ENCODE results near the gene ATG2A. TPM values are rescaled to one million over a fixed set of nuclear protein-coding genes. Genes with fewer than 3 reads are reported as not detected.

Gene ATG2A
- total and polyA plus RNA-seq, 9 of the 15 experiments (the other 6 are each of a cell fraction or from before 2014, with no cell fraction given), result 0.25 to 45.9 (median 5.2) TPM

DNA sequence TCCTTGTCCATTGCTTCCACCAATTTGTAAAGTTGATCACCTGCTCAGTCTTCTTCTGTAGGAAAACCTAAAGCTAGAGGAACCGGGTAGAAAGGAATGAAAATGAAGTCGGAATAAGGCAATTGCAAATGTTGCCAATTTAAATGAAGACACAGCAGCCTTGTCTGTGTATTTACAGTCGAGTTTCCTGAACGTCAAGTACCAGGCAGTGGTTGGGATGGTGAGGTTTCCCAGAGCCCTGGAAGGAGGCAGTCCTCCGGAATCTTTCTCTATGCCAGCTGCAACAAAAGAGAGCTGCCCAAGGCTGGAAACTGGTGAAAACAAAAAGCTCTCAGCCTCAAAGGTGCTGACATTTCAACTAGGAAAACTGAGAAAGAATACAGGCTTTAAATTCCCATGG, 37.2 kb upstream of the ATG2A start:
- no peaks in the 10 kb centered on the region for H4K20me1 ChIP-seq (replicated peaks; ENCODE audit: control insufficient read depth, insufficient read depth, low read length)
- no peak for DNase-seq (ENCODE audit: extremely low read depth in 1 of 4, low spot score in 3 of 4)
- no peaks in the 10 kb centered on the region for H3K9me1 ChIP-seq (ENCODE audit: control insufficient read depth, insufficient read depth, low read length)
- H3K27me3 ChIP-seq (ENCODE audit: control insufficient read depth in 2 of 2, insufficient read depth in 2 of 2, low read length in 2 of 2), result no peaks in the 10 kb centered on the region; a peak in 2 of 5 replicates
- no peak overlapping the region for H3K4me2 ChIP-seq (ENCODE audit: insufficient read depth, low read length)
- H3K9ac ChIP-seq (ENCODE audit: insufficient read depth in 1 of 2, low read depth in 2 of 2, low read length in 2 of 2), result no peak overlapping the region
- H3K4me1 ChIP-seq (replicated peaks in 1 of 2; ENCODE audit: control insufficient read depth in 2 of 2, insufficient read depth in 2 of 2, low read length in 2 of 2), result peaks cover 0 to under 1% of the 10 kb centered on the region in 2 experiments; a peak in 1 of 5 replicates
- no peak for ATAC-seq
- peak overlapping the region; percentile 69 for H2AFZ ChIP-seq (ENCODE audit: low read depth, low read length)
- POLR2A ChIA-PET, result interaction anchor here (0.5 to 0.7 kb wide), 3 partner anchors 14 to 29 kb away, joined by 3 read pairs; partner anchors contain the start of gene GPHA2
- in situ Hi-C loops (cut with MboI) (no loop called here), intact Hi-C loops (cut with micrococcal nuclease) (no loop called here)
- no peaks in the 10 kb centered on the region for H3K9me3 ChIP-seq (replicated peaks; ENCODE audit: control insufficient read depth, insufficient read depth, low read depth, low read length)
- CTCF ChIA-PET (ENCODE audit: low intra/inter-chr PET ratio), result no interaction called here
- H3K27ac ChIP-seq (ENCODE audit: extremely low read depth, low read depth, low read length), result no peak overlapping the region
- H3K79me2 ChIP-seq (ENCODE audit: control insufficient read depth, insufficient read depth, low read length), result no peaks in the 10 kb centered on the region
- no peaks in the 10 kb centered on the region for H3K36me3 ChIP-seq (ENCODE audit: control insufficient read depth, insufficient read depth, low read length)
- 6% methylated on average over 5 of the region's 5 CpGs for WGBS (ENCODE audit: insufficient coverage, low coverage, missing lambda C conversion rate)
- BruUV-seq (replicated peaks), result no TSS peak
- H3K4me3 ChIP-seq, result no peak overlapping the region
- FAIRE-seq, result no peak
- TF ChIP-seq TCFL5 (CRISPR knock-in tag; conservative IDR thresholded peaks at IDR 0.05), result no peak
- TF ChIP-seq ZC3H11A (IDR thresholded peaks at IDR 0.05; ENCODE audit: low read depth, low read length), result no peak
- TF ChIP-seq RBM17 (IDR thresholded peaks at IDR 0.05; ENCODE audit: borderline replicate concordance, low read depth, low read length), result no peak
- TF ChIP-seq ELF2 (CRISPR knock-in tag; IDR thresholded peaks at IDR 0.05), result no peak
- no peak for TF ChIP-seq POLR2B (IDR thresholded peaks at IDR 0.05; ENCODE audit: low read depth, partially characterized antibody)
- TF ChIP-seq TAF9B (IDR thresholded peaks at IDR 0.05; ENCODE audit: partially characterized antibody), result no peak
- TF ChIP-seq GATAD2A (IDR thresholded peaks at IDR 0.05), result no peak
- TF ChIP-seq, protein P1, sequence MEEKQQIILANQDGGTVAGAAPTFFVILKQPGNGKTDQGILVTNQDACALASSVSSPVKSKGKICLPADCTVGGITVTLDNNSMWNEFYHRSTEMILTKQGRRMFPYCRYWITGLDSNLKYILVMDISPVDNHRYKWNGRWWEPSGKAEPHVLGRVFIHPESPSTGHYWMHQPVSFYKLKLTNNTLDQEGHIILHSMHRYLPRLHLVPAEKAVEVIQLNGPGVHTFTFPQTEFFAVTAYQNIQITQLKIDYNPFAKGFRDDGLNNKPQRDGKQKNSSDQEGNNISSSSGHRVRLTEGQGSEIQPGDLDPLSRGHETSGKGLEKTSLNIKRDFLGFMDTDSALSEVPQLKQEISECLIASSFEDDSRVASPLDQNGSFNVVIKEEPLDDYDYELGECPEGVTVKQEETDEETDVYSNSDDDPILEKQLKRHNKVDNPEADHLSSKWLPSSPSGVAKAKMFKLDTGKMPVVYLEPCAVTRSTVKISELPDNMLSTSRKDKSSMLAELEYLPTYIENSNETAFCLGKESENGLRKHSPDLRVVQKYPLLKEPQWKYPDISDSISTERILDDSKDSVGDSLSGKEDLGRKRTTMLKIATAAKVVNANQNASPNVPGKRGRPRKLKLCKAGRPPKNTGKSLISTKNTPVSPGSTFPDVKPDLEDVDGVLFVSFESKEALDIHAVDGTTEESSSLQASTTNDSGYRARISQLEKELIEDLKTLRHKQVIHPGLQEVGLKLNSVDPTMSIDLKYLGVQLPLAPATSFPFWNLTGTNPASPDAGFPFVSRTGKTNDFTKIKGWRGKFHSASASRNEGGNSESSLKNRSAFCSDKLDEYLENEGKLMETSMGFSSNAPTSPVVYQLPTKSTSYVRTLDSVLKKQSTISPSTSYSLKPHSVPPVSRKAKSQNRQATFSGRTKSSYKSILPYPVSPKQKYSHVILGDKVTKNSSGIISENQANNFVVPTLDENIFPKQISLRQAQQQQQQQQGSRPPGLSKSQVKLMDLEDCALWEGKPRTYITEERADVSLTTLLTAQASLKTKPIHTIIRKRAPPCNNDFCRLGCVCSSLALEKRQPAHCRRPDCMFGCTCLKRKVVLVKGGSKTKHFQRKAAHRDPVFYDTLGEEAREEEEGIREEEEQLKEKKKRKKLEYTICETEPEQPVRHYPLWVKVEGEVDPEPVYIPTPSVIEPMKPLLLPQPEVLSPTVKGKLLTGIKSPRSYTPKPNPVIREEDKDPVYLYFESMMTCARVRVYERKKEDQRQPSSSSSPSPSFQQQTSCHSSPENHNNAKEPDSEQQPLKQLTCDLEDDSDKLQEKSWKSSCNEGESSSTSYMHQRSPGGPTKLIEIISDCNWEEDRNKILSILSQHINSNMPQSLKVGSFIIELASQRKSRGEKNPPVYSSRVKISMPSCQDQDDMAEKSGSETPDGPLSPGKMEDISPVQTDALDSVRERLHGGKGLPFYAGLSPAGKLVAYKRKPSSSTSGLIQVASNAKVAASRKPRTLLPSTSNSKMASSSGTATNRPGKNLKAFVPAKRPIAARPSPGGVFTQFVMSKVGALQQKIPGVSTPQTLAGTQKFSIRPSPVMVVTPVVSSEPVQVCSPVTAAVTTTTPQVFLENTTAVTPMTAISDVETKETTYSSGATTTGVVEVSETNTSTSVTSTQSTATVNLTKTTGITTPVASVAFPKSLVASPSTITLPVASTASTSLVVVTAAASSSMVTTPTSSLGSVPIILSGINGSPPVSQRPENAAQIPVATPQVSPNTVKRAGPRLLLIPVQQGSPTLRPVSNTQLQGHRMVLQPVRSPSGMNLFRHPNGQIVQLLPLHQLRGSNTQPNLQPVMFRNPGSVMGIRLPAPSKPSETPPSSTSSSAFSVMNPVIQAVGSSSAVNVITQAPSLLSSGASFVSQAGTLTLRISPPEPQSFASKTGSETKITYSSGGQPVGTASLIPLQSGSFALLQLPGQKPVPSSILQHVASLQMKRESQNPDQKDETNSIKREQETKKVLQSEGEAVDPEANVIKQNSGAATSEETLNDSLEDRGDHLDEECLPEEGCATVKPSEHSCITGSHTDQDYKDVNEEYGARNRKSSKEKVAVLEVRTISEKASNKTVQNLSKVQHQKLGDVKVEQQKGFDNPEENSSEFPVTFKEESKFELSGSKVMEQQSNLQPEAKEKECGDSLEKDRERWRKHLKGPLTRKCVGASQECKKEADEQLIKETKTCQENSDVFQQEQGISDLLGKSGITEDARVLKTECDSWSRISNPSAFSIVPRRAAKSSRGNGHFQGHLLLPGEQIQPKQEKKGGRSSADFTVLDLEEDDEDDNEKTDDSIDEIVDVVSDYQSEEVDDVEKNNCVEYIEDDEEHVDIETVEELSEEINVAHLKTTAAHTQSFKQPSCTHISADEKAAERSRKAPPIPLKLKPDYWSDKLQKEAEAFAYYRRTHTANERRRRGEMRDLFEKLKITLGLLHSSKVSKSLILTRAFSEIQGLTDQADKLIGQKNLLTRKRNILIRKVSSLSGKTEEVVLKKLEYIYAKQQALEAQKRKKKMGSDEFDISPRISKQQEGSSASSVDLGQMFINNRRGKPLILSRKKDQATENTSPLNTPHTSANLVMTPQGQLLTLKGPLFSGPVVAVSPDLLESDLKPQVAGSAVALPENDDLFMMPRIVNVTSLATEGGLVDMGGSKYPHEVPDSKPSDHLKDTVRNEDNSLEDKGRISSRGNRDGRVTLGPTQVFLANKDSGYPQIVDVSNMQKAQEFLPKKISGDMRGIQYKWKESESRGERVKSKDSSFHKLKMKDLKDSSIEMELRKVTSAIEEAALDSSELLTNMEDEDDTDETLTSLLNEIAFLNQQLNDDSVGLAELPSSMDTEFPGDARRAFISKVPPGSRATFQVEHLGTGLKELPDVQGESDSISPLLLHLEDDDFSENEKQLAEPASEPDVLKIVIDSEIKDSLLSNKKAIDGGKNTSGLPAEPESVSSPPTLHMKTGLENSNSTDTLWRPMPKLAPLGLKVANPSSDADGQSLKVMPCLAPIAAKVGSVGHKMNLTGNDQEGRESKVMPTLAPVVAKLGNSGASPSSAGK (IDR thresholded peaks at IDR 0.05), result no peak
- no peak for TF ChIP-seq PPARD (CRISPR knock-in tag; IDR thresholded peaks at IDR 0.05)
- TF ChIP-seq ZNF589 (CRISPR knock-in tag; IDR thresholded peaks at IDR 0.05; ENCODE audit: low read depth), result no peak
- no peak for TF ChIP-seq ZNF445 (CRISPR knock-in tag; IDR thresholded peaks at IDR 0.05; ENCODE audit: low read depth)
- no peak for TF ChIP-seq NELFE (IDR thresholded peaks at IDR 0.05; ENCODE audit: insufficient read depth, insufficient read length)
- TF ChIP-seq GTF2F1 (IDR thresholded peaks at IDR 0.05; ENCODE audit: low read depth, low read length), result no peak
- TF ChIP-seq SREBF2 (CRISPR knock-in tag; IDR thresholded peaks at IDR 0.05), result no peak

Data from K562 (cell line).